Peyer's patch (tissue), 4 donors: Measurements from ENCODE around the gene PPP2R3C.

ENCODE experiments used
- POLR2A ChIP-seq, 2 donors: fragments of 450-650 bp; IDR thresholded peaks; one replicate each; pipeline ENCODE4 v1.5.1; 2017; ENCODE audit warnings: antibody characterized with exemption in 2 of 2, mild to moderate bottlenecking in 2 of 2, moderate library complexity in 2 of 2
- TF ChIP-seq, protein P1 (sequence below), 6 experiments: fragments of 450-650 bp in 4 of 6; fragments of 200-600 bp in 2 of 6; sonication (generic) in 1 of 6; IDR thresholded peaks; one replicate each; pipeline ENCODE4 v1.5.1; 2017 to 2019; ENCODE audit warnings: antibody characterized with exemption in 6 of 6, mild to moderate bottlenecking in 3 of 6, moderate library complexity in 1 of 6

DNA sequence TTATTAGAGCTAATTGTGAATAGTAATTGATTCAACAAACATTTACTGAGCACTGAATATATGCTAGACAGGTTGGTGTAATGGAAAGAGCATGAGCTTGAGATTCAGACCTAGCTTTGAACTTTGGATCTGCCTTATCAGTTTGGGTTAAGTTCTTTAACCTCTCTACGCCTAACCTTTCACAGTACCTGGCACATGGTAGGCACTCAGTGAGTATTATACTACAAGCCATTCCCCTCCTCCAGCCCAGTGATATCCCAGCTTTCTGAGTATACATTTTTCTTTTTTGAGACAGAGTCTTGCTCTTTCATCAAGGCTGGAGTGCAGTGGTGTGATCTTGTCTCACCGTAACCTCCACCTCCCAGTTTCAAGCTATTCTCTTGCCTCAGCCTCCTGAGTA lies 43.7 kb downstream of the PPP2R3C start:
- TF ChIP-seq, protein P1, sequence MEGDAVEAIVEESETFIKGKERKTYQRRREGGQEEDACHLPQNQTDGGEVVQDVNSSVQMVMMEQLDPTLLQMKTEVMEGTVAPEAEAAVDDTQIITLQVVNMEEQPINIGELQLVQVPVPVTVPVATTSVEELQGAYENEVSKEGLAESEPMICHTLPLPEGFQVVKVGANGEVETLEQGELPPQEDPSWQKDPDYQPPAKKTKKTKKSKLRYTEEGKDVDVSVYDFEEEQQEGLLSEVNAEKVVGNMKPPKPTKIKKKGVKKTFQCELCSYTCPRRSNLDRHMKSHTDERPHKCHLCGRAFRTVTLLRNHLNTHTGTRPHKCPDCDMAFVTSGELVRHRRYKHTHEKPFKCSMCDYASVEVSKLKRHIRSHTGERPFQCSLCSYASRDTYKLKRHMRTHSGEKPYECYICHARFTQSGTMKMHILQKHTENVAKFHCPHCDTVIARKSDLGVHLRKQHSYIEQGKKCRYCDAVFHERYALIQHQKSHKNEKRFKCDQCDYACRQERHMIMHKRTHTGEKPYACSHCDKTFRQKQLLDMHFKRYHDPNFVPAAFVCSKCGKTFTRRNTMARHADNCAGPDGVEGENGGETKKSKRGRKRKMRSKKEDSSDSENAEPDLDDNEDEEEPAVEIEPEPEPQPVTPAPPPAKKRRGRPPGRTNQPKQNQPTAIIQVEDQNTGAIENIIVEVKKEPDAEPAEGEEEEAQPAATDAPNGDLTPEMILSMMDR (IDR thresholded peaks at IDR 0.05): no peak
- no peak for TF ChIP-seq POLR2A (IDR thresholded peaks at IDR 0.05)
